C4-2B (cell line): ENCODE data around the gene M1AP.

Source experiments
- H3K27ac ChIP-seq: fragments of 450-650 bp; 2 replicates; pipeline ENCODE4 v1.5.1; 2017
- CTCF ChIP-seq: fragments of 450-650 bp; conservative IDR thresholded peaks from 2 replicates; pipeline ENCODE4 v1.5.1; 2017; ENCODE audit warnings: mild to moderate bottlenecking
- ZFX ChIP-seq: fragments of 450-650 bp; IDR thresholded peaks from 2 replicates; pipeline ENCODE4 v1.6.1; 2017

The M1AP gene

GRCh38 chr2:74534411-74534810 is 113.7 kb downstream of the M1AP start:
- TF ChIP-seq ZFX (no peak), CTCF (no peak)
- no peak overlapping the region for H3K27ac ChIP-seq

- no peak overlapping the region for H3K27ac ChIP-seq
- TF ChIP-seq CTCF (no peak), ZFX (no peak)
Observed at GRCh38 chr2:74533464-74533863, 114.7 kb downstream of the M1AP start.

- H3K27ac ChIP-seq, result no peak overlapping the region
Observed at GRCh38 chr2:74532222-74532621, 115.9 kb downstream of the M1AP start.

GRCh38 chr2:74531666-74532065 is 116.5 kb downstream of the M1AP start:
- H3K27ac ChIP-seq, result no peak overlapping the region
- no peak for TF ChIP-seq CTCF
- no peak for TF ChIP-seq ZFX

More at GRCh38 chr2:74532222-74532621, 115.9 kb downstream of the M1AP start:
- TF ChIP-seq ZFX, result no peak
- peak; percentile 25 for TF ChIP-seq CTCF

- peak overlapping the region; percentile 94 for H3K27ac ChIP-seq
Observed at GRCh38 chr2:74530239-74531187, 117.6 kb downstream of the M1AP start.

GRCh38 chr2:74529357-74530238 is 118.5 kb downstream of the M1AP start, which contains the start of the genes AUP1 and HTRA2:
AUP1 (minus strand) TSS chr2:74529706; CDS start chr2:74529629, 77 bp downstream.
HTRA2 (plus strand) TSS chr2:74529933; CDS start chr2:74530007, 74 bp downstream.
- peak; percentile 42; the same call in 1 of the 2 replicates for TF ChIP-seq ZFX
- TF ChIP-seq CTCF, result no peak
- H3K27ac ChIP-seq, result peak within 1 kb of the TSS; percentile 94

More at GRCh38 chr2:74530239-74531187, 117.6 kb downstream of the M1AP start:
- TF ChIP-seq CTCF (no peak), ZFX (no peak)
